GM15510 (cell line): ENCODE data around the gene TNFRSF14.

Source experiments
- POLR2A ChIP-seq: IDR thresholded peaks from 3 replicates; pipeline ENCODE4 v1.6.1; 2011; ENCODE audit warnings: borderline replicate concordance; ENCODE audit not compliant: insufficient read length; ENCODE audit errors: extremely low read depth

The TNFRSF14 gene

DNA sequence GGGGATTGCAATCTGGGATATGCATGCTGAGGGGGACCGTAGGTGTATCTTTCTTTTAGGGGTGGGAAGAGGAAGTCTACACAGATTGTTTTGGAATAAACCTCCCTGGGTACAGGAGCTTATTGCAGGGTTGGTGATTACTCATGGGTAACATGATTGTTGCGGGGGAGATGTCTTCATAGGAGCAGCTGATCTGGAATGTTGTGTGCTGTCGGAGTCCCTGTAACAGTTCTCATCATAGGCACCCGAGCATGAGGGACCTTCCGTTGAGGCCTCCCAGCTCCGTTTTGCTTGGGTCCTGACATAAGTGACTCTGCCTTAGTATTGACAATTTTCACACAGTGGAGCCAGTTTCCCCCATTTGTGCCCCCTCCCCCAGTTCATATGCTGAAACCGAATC, 26.2 kb downstream of the TNFRSF14 start:
- TF ChIP-seq POLR2A, result no peak

DNA sequence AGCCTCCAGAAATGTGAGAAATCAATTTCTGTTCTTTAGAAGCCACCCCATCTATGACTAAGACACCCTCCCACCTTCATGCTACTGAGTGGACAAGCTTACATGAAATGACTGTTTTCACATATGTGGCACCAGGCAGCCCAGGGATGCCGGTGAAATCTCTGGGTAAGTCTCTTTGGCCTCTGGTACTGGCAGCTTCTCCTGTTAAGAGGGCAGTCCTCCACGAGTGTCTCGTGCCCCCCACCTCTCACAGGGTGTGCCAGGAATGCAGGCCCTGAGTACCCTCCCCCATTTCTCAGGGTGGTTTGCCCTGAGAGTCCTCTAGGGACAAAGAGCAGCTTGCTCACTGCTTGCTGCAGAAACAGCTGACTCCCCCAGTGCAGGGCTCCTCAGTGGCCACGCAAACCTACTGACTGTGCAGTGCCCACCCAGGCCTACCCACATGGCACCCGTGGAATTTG, 27.2 kb downstream of the TNFRSF14 start:
- TF ChIP-seq POLR2A, result no peak

DNA sequence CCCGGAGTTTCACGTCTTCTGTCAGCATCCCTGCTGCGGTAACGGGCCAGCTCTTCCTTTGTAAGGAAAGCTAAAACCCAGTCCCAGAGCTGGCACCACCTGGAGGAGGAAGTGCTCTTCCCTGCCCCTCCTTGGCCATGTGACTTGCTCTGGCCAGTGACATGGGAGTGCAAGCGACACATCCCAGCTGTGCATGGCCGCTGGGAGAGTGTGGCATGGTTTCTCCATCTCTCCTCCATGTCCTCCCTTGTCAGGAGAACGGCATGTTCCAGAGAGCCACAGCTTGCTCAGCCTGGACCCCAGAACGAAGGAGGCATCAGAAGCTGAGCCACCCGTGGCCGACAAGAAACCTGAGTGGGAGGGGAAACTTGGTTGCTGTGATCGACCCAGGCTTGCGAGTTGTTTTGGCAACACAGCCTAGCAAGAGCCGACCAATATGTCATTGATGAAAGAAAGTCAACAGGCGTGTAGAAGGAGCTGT, 27.7 kb downstream of the TNFRSF14 start:
- TF ChIP-seq POLR2A, result no peak

DNA sequence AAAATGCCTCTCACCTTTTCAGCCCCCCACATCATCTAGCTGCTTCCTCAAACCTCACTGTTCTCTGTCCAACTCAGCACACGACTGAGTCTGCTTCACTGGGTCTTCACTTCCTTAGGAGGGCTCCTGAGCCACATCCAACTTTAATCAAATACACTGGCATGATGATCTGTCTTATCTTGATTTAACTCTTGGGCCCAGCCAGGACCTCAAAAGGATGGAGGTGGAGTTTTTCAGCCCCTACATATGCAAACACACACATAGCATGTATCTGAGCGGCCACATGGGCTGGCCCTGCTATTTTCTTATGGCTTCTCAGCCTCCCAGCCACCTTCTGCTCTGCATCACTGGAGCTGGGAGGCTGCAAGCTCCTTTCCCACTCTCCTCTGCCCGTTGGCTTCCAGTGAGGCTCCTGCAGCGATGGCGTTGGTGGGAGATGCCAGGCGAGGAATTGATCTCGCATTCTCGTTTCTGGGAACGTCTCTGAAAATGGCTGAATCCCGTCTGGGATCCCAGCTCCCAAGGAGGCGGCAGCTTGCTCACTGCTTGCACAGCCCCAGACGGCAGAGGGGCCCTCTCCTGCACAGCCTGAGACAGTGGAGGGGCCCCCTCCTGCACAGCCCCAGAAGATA, 28.6 kb downstream of the TNFRSF14 start:
- TF ChIP-seq POLR2A, result no peak

DNA sequence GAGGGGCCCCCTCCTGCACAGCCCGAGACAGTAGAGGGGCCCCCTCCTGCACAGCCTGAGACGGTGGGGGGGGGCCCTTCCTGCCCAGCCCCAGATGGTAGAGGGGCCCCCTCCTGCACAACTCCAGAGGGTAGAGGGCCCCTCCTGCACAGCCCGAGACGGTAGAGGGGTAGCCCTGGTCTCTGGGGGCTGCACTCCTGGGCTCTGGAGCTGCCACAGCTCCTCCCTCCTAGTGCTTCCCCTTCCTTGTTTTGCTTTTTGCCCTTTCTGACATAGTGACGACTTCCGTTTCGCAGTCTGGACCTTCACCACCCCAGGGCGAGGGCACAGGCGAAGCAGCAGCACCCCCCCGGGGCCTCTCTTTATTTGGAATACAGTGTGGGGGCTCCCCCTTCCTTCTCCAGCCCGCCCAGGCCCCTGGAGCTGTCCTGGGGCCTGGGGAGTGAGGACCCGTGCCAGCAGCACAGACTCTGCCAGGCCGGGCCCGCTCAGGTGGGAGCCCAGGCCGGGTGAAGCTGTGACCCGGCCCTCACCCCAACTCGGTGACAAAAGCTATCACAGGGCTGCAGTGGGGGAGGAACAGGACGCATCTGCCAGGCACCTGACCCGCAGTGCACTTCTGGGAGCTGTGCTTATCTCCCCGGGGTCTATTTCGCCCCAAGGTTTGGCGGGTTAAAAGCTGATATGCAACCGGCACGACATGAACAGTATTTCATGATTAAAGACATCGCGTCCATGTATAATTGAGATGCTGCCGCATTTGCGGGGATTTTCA, 29.3 kb downstream of the TNFRSF14 start:
- peak; percentile 51 for TF ChIP-seq POLR2A

DNA sequence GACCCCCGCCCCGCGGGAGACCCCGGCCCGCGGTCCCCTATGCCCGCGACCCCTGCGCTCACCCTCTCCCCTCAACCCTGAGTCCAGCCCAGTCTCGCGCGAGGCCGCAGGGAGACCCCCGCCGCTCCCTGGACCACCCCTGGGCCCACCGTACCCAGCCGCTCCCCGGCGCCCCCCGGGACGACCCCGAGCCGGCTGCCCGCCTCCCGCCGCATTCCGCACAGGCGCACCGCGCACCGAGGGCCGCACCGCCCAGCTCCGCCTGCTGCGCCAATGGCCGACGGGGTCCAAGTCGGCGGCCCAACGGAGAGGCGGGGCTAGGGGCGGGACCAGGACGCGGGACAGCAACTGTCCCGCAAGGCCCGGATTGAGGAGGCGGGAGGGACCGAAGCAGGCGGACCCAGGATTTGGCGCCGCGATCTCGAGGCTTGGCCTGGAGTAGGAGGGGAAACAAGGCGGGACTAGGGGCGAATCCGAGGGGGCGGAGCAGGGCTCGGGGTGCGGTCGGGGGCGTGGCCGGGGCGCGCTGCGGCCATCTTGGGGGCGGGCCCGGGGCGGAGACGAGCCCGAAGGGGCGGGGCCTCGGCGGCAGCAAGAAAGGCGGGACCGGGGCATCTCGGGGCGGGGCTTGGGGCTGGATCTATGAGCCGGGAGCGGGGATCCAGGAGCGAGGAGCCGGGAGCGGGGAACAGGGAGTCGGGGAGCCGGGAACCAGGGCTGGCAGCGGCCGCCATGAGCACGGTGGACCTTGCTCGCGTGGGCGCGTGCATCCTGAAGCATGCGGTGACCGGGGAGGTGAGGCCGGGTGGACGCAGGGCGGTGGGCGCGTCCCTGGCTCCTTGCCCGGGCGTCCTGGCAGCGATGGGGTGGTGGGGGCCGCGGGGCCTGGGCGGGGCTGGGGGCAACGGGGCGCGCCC, 30.2 kb downstream of the TNFRSF14 start, which contains the start of gene PRXL2B:
Gene PRXL2B (plus strand): TSS at position 624 of the 917 bp plus-strand sequence. CDS start 109 bp downstream, at position 733.
- TF ChIP-seq POLR2A, result peak; percentile 74

DNA sequence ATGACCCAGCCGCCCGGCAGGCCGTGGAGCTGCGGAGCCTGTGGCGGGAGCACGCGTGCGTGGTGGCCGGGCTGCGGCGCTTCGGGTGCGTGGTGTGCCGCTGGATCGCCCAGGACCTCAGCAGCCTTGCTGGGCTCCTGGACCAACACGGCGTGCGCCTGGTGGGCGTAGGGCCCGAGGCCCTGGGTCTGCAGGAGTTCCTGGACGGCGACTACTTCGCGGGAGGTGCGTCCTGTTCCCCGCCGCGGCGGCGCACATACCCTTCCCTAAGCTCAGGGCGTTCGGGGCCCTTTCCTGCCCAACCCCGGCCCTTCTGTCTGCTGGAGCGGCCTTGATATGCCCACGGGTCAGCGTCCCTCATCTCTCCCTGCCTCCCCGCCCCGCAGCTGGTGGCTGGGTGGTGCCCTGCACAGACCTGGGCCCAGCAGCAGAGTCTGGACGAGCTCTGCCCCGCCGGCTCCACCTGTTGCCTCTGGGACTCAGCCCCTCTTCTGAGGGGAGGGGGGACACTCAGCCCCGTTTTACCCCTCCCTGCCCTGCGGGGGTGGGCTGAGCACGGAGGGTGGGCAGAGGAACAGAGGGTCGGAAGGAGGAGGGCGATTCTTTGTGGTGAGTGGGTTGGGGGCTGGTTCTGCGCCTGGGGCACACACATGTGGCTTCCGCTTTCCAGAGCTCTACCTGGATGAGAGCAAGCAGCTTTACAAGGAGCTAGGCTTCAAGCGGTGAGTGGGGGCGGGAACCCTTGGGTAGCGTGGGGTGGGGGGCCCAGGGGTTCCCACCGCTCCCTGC, 31.1 kb downstream of the TNFRSF14 start:
- no peak for TF ChIP-seq POLR2A

DNA sequence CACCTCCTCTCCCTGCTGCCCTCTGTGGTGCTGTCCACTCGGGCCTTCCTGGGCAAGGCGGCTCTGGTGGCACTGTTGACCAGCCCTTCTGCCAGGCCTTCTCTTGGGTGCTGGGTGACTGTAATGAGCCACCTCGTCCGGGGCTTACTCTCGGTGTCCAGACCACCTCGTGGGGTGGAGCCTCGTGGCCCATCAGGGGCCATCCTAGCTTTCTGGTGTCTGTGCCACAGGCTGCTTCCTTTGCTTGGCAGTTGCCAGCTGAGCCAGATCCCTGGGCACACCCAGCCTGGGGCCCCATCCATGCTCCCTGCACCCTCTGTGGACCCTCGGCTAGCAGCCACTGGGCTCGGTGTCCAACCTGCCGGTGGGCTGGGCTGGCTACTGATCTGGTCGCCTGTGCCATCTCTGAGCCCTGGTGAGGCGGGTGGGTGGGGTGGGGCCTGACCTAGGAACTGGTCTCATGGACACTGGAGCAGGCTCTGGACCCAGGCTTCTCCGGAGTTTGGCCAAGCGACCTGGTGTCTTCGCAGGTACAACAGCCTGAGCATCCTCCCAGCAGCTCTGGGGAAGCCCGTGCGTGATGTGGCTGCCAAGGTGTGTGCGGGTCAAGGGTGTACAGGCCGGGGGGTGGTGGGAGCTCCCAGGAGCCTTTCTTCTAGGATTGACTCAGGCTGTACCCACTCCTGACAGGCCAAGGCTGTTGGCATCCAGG, 31.8 kb downstream of the TNFRSF14 start:
- TF ChIP-seq POLR2A, result no peak

DNA sequence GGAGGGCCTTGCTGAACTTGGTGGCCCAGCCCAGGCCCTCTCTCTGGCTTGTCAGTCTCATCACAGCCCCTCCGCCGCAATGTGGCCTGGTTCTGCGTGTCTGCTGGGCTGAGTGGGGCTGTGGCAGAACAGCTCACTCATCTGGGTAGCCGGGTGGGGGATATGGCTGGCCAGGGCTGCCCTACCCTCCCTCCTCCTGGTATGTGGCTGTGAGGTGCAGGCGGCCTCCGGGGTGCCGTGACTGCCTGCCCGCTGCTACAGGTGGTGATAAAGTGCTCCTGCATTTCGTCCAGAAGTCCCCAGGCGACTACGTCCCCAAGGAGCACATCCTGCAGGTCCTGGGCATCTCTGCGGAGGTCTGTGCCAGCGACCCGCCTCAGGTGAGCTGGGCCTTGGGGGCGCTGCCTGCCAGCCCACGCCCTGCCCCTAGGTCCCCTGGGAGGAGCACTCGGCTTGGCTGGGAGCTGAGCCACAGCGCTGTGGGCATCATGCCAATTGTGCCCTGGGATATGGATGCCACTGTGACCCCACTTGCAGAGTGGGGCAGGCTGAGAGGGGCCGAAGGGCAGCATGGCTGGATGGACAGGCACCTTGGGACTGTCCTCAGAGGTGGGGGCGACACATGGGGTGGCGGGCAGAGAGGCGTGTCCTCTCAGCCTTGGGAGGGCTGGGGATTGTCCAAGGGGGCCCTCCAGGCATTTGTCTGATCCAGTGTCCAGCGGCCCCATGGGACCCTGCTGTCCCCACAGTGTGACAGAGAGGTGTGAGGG, 32.7 kb downstream of the TNFRSF14 start:
- no peak for TF ChIP-seq POLR2A

DNA sequence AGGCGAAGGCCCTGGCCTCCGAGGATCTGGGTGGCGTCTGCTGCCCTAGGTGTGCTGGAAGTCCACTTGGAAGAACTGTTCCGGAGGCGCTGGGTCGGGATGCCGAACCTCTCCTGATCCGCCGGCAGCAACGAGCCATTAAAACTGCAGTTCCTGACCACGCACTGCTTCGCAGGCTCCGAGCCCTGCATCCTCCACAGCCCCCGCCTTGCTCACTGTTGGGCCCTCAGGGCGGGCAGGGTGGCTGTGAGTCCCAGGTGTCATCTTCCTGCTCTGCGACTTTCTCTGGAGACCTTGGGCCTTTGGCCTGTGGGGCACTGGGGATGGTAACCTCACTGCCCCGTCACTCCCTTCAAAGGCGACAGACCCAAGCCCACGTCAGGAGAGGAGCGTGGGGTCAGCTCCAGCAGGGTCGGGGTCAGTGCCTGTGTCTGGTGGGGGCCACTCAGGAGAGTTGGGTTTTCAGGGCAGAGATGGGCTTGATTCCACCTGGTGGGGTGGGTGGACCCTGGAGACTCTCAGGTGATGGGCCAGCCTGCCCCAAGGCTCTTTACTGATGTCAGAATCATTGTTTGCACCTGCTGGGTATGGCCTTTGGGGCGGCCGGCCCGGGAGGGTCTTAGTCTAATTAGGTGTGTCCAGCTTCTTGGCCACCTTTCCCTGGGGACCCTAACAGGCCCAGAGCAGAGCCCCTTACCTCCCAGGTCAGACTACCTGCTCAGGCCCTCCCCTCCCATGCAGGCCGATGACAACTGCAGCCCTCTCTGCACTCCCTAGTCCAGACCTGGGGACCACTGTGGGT, 33.5 kb downstream of the TNFRSF14 start:
- no peak for TF ChIP-seq POLR2A

DNA sequence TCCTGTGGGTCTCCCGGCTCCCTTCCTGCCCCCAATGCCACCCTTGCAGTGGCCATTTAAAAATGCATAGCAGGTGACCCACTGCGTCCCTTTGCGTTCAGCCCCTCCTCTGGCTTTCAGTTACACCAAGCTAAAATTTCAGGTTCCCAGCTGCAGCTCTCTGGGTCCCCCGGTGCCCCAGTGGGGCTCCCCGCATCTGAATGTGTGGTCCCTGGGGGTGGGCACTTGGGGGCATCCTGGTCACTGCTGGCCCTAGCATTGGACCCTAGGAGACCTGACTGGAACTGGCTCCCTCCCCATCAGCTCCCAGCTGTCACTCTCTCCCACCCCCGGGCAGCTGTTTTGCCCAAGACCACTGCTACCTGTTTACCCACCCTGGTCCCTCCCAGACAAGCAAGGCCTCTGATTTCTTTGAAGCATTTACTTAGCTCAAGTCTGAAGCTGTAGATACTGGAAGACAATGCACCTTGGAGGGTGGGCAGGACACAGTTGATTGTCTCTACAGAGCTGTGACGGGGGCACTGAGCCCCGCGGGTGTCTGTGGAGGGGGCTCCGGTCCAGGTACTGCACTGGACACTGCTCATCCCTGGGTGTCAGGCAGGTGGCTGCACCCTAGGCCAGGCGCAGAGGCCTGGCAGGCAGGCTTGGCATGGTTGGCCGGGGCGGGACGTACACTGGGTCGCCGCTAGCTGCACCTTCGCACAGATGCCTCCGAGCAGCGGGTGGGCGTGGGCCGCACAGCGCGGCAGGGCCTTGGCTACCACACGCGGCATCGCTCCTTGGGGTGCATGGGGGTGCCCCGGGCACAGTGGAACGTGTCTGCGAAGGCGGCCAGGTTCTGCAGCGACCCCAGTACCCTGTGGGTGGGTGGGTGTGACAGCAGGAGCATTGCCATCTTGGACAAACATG, 34.3 kb downstream of the TNFRSF14 start:
- TF ChIP-seq POLR2A, result no peak
